HEK293 (cell line): ENCODE measurements around the gene TTLL10.

Experiments used
- CTCF ChIA-PET: fragments of 350-600 bp; formaldehyde crosslinking; extraction: SDS; loops from one replicate; lab custom pipeline; 2021; ENCODE audit warnings: antibody characterized with exemption; lab: Yijun Ruan, JAX
- POLR2A ChIA-PET: fragments of 300-600 bp; formaldehyde crosslinking; extraction: SDS; loops from one replicate; lab custom pipeline; 2020; ENCODE audit warnings: antibody characterized with exemption, inconsistent platforms; lab: Yijun Ruan, JAX
- H3K27ac ChIP-seq: fragments of 200-500 bp; sonication (Bioruptor generic); 2 replicates; pipeline ENCODE4 v1.5.1; 2014; ENCODE audit warnings: low read depth, low read length, control low read depth, inconsistent platforms; ENCODE audit errors: extremely low read depth
- H3K36me3 ChIP-seq, 2 experiments: fragments of 200-500 bp in 1 of 2; sonication (Bioruptor generic) in 1 of 2; 1 replicate in 1 of 2; 2 replicates in 1 of 2; pipeline ENCODE4 v1.5.1; 2014 to 2017; ENCODE audit warnings: inconsistent platforms in 2 of 2, low read length in 2 of 2; ENCODE audit not compliant: control insufficient read depth in 2 of 2, insufficient read depth in 1 of 2
- H3K4me1 ChIP-seq: fragments of 200-500 bp; sonication (Bioruptor generic); 2 replicates; pipeline ENCODE4 v1.5.1; 2014; ENCODE audit warnings: mild to moderate bottlenecking, low read length, inconsistent platforms; ENCODE audit not compliant: control insufficient read depth, insufficient read depth
- H3K4me3 ChIP-seq: 2 replicates; pipeline ENCODE4 v1.5.1; 2011; ENCODE audit warnings: low read depth, mild to moderate bottlenecking, control low read depth, low read length, moderate library complexity
- H3K9me3 ChIP-seq: fragments of 200-500 bp; sonication (Bioruptor generic); 2 replicates; pipeline ENCODE4 v1.5.1; 2014; ENCODE audit warnings: low read depth, low read length, inconsistent platforms; ENCODE audit not compliant: control insufficient read depth, insufficient read depth
- GLIS1 ChIP-seq: fragments of 450-650 bp; formaldehyde crosslinking; IDR thresholded peaks from 2 replicates; pipeline ENCODE4 v1.5.1; 2016; ENCODE audit warnings: missing biosample characterization, missing genetic modification characterization
- KLF1 ChIP-seq: fragments of 450-650 bp; formaldehyde crosslinking; IDR thresholded peaks from 2 replicates; pipeline ENCODE4 v1.5.1; 2016; ENCODE audit warnings: missing biosample characterization, missing genetic modification characterization
- KLF8 ChIP-seq: fragments of 450-650 bp; formaldehyde crosslinking; IDR thresholded peaks from 2 replicates; pipeline ENCODE4 v1.5.1; 2016; ENCODE audit warnings: missing biosample characterization, missing genetic modification characterization
- KLF9 ChIP-seq: fragments of 450-650 bp; formaldehyde crosslinking; IDR thresholded peaks from 2 replicates; pipeline ENCODE4 v1.5.1; 2016; ENCODE audit warnings: missing biosample characterization, missing genetic modification characterization, low read depth
- MZF1 ChIP-seq: fragments of 450-650 bp; formaldehyde crosslinking; IDR thresholded peaks from 2 replicates; pipeline ENCODE4 v1.5.1; 2017; ENCODE audit warnings: missing biosample characterization, missing genetic modification characterization, borderline replicate concordance
- ZFP37 ChIP-seq: fragments of 450-650 bp; formaldehyde crosslinking; IDR thresholded peaks from 2 replicates; pipeline ENCODE4 v1.5.1; 2016; ENCODE audit warnings: missing biosample characterization, missing genetic modification characterization
- ZFP41 ChIP-seq: fragments of 450-650 bp; formaldehyde crosslinking; IDR thresholded peaks from 2 replicates; pipeline ENCODE4 v1.5.1; 2016; ENCODE audit warnings: missing biosample characterization, missing genetic modification characterization, borderline replicate concordance
- ZNF132 ChIP-seq: fragments of 450-650 bp; formaldehyde crosslinking; IDR thresholded peaks from 2 replicates; pipeline ENCODE4 v1.5.1; 2017; ENCODE audit warnings: missing biosample characterization, missing genetic modification characterization, borderline replicate concordance
- ZNF169 ChIP-seq: fragments of 450-650 bp; formaldehyde crosslinking; IDR thresholded peaks from 2 replicates; pipeline ENCODE4 v1.5.1; 2016; ENCODE audit warnings: missing biosample characterization, missing genetic modification characterization
- ZNF24 ChIP-seq: fragments of 450-650 bp; formaldehyde crosslinking; IDR thresholded peaks from 2 replicates; pipeline ENCODE4 v1.5.1; 2016; ENCODE audit warnings: missing biosample characterization, missing genetic modification characterization
- ZNF341 ChIP-seq: fragments of 450-650 bp; formaldehyde crosslinking; IDR thresholded peaks from 2 replicates; pipeline ENCODE4; 2016; ENCODE audit warnings: low read depth, missing biosample characterization, missing genetic modification characterization
- ZNF621 ChIP-seq: fragments of 450-650 bp; formaldehyde crosslinking; IDR thresholded peaks from 2 replicates; pipeline ENCODE4 v1.5.1; 2017; ENCODE audit warnings: missing biosample characterization, missing genetic modification characterization
- ZNF677 ChIP-seq: fragments of 450-650 bp; IDR thresholded peaks from 2 replicates; pipeline ENCODE4 v1.5.0; 2018; ENCODE audit warnings: missing biosample characterization, mild to moderate bottlenecking, missing genetic modification characterization, moderate library complexity
- ZNF792 ChIP-seq: fragments of 450-650 bp; formaldehyde crosslinking; IDR thresholded peaks from 2 replicates; pipeline ENCODE4 v1.5.1; 2016; ENCODE audit warnings: missing biosample characterization, missing genetic modification characterization
- TF ChIP-seq, protein P1 (sequence below): fragments of 450-650 bp; formaldehyde crosslinking; IDR thresholded peaks from 2 replicates; pipeline ENCODE4 v1.5.1; 2016; ENCODE audit warnings: missing biosample characterization, missing genetic modification characterization
- TF ChIP-seq, protein P2 (sequence below): fragments of 450-650 bp; formaldehyde crosslinking; IDR thresholded peaks from 2 replicates; pipeline ENCODE4 v1.5.1; 2017; ENCODE audit warnings: missing biosample characterization, missing genetic modification characterization
- TF ChIP-seq, protein P3 (sequence below): fragments of 450-650 bp; formaldehyde crosslinking; IDR thresholded peaks from 2 replicates; pipeline ENCODE4 v1.5.1; 2016; ENCODE audit warnings: missing biosample characterization, missing genetic modification characterization

TTLL10 gene

DNA sequence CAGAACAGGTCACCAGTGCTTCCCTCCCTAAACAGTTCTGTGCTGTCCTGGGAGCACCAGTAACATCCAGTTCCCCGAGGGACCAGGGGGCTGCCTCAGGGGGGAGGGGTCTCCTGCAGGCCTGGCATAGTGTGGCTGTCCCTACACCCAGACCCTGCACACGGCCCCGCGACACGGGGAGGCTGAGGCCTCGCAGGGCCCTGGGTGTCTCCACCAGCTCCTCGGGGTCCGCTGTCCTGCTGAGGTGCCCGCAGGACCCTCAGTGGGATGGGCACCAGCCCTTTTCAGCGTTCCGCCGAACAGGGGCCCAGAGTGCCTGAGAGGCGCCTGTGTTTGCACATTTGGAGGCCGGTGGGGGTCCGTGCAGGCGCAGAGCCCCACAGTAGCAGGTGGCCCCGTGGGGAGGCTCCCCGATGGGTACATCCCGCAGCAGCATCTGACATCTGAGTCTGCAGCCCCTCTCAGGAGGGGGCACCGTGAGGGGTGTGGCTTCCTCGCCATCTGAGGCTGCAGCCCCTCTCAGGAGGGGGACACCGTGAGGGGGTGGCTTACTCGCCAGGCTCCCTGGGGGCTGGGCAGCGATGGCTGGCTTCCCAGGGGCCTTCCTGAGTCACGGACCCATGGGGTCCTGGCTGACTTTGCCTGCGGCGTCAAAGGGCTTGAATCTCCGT is 39.2 kb upstream of the TTLL10 start (continued):
- 0 out of 2 replicates have a peak, but pooled peaks have one; percentile 8 for TF ChIP-seq GLIS1 (tag by site-specific recombination)
- no peak for TF ChIP-seq ZFP41 (tag by site-specific recombination)
- TF ChIP-seq, protein P1, sequence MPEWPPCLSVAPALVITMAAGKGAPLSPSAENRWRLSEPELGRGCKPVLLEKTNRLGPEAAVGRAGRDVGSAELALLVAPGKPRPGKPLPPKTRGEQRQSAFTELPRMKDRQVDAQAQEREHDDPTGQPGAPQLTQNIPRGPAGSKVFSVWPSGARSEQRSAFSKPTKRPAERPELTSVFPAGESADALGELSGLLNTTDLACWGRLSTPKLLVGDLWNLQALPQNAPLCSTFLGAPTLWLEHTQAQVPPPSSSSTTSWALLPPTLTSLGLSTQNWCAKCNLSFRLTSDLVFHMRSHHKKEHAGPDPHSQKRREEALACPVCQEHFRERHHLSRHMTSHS (tag by site-specific recombination), result no peak
- no peak for TF ChIP-seq ZNF132 (tag by site-specific recombination)
- TF ChIP-seq, protein P2, sequence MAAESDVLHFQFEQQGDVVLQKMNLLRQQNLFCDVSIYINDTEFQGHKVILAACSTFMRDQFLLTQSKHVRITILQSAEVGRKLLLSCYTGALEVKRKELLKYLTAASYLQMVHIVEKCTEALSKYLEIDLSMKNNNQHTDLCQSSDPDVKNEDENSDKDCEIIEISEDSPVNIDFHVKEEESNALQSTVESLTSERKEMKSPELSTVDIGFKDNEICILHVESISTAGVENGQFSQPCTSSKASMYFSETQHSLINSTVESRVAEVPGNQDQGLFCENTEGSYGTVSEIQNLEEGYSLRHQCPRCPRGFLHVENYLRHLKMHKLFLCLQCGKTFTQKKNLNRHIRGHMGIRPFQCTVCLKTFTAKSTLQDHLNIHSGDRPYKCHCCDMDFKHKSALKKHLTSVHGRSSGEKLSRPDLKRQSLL (tag by site-specific recombination), result no peak
- no peak for TF ChIP-seq ZNF621 (tag by site-specific recombination)
- TF ChIP-seq ZNF677 (tag by site-specific recombination), result no peak
- TF ChIP-seq, all 188 proteins: peak for 4

DNA sequence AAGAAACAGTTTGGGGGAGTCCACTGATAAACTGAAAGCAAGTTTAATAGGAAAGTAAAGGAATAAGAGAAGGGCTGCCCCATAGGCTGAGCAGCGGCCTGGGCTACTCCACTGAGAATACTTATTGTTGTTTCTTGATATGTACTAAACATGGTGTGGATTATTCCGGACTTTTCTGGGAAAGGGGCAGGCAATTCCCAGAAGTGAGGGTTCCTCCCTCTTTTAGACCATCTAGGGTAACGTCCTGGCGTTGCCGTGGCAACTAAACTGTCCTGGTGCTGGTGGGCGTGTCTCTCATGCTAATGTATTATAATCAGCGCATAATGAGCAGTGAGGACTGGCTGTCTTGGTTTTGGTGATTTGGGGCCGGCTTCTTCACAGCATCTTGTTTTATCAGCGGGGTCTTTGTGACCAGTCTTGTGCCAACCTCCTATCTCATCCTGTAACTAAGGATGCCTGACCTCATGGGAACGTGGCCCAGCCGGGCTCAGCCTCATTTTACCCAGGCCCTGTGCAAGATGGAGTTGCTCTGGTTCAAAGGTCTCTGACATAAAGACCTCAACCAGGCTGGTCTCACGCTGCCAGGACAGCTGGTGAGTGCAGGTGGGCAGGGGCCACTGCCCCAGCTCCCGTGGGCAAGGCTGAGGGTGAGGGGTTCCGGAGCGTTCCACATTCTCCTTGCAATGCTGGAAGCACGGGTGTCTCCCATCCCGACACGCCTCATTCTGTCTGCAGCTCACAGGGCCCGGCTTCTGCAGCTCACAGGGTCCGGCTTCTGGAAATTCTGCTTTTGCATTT is 38.1 kb upstream of the TTLL10 start:
- H3K36me3 ChIP-seq, result no peaks in the 10 kb centered on the region
- H3K4me3 ChIP-seq, result no peak overlapping the region
- no peak for TF ChIP-seq ZNF24
- TF ChIP-seq ZNF792, result no peak
- TF ChIP-seq ZFP37 (tag by site-specific recombination), result no peak
- 0 out of 2 replicates have a peak, but pooled peaks have one; percentile 19 for TF ChIP-seq KLF9 (tag by site-specific recombination)
- peak; percentile 49; the same call in 1 of the 2 replicates for TF ChIP-seq ZNF341
- TF ChIP-seq, all 188 proteins: peak for 2
- Histone ChIP-seq H3K4me1 (no peaks in the 10 kb centered on the region), H3K9me3 (no peaks in the 10 kb centered on the region), H3K27ac (no peak overlapping the region)
- ChIA-PET POLR2A (no interaction called here), CTCF (no interaction called here)

DNA sequence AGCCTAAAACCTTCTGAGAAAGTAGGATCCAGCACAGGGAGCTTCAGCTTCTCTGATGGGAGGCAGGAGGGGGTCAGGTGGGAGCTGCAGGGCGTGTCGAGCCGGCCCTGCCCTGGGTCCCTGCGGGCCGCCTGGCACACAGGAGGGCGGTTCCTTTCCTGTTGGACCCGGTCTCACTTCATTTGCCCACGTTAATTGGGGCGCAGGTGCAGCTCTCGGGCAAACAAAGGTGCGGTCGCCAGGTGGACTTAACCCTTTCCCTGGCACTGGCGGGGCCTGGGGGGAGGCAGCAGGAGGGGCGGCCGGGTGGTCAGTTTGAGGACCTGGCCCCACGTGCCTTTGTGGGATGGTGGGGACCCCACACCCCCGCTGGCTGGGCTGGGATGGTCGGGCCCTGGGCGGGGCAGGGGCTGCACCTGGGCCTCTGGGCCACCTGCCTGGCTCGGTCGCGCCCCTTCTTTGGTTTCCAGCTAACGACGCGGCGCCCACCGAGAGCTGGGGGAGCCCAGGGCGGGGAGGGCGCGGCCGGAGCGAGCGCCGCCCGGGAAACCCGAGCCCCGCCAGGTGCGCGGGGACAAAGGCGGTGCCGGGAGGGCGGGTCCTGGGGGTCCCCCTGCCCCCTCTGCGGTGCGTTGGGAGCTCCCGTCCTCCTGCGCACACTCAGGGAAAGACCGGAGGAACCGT is 37.0 kb upstream of the TTLL10 start:
- H3K27ac ChIP-seq, result no peak overlapping the region
- CTCF ChIA-PET, result no interaction called here
- H3K4me1 ChIP-seq, result no peaks in the 10 kb centered on the region
- no peaks in the 10 kb centered on the region for H3K36me3 ChIP-seq
- no peaks in the 10 kb centered on the region for H3K9me3 ChIP-seq
- peak; percentile 77 for TF ChIP-seq KLF8 (tag by site-specific recombination)
- TF ChIP-seq ZNF169 (tag by site-specific recombination), result no peak
- TF ChIP-seq, protein P3, sequence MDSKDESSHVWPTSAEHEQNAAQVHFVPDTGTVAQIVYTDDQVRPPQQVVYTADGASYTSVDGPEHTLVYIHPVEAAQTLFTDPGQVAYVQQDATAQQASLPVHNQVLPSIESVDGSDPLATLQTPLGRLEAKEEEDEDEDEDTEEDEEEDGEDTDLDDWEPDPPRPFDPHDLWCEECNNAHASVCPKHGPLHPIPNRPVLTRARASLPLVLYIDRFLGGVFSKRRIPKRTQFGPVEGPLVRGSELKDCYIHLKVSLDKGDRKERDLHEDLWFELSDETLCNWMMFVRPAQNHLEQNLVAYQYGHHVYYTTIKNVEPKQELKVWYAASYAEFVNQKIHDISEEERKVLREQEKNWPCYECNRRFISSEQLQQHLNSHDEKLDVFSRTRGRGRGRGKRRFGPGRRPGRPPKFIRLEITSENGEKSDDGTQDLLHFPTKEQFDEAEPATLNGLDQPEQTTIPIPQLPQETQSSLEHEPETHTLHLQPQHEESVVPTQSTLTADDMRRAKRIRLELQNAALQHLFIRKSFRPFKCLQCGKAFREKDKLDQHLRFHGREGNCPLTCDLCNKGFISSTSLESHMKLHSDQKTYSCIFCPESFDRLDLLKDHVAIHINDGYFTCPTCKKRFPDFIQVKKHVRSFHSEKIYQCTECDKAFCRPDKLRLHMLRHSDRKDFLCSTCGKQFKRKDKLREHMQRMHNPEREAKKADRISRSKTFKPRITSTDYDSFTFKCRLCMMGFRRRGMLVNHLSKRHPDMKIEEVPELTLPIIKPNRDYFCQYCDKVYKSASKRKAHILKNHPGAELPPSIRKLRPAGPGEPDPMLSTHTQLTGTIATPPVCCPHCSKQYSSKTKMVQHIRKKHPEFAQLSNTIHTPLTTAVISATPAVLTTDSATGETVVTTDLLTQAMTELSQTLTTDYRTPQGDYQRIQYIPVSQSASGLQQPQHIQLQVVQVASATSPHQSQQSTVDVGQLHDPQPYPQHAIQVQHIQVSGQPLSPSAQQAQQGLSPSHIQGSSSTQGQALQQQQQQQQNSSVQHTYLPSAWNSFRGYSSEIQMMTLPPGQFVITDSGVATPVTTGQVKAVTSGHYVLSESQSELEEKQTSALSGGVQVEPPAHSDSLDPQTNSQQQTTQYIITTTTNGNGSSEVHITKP, result peak; percentile 75
- peak; percentile 86 for TF ChIP-seq KLF1 (tag by site-specific recombination)
- TF ChIP-seq MZF1 (tag by site-specific recombination), result no peak
- POLR2A ChIA-PET, result interaction anchor here (0.6 kb wide), 1 partner anchor 406 kb away, joined by 3 read pairs; no protein-coding TSS in a partner anchor
- no peak overlapping the region for H3K4me3 ChIP-seq
